Heart left ventricle (tissue), 16 donors: Measurements from ENCODE around the gene INSR. TPM values are rescaled to one million over a fixed set of nuclear protein-coding genes. Genes with fewer than 3 reads are reported as not detected.

Source experiments
- ATAC-seq, 4 donors: fragments of 200-7000 bp; cut with Tn5 transposase; one replicate each; pipeline ENCODE4 v1.9.1; 2020 to 2022; ENCODE audit warnings: moderate library complexity in 4 of 4, mild to moderate bottlenecking in 3 of 4, moderate number of reproducible peaks in 1 of 4
- DNase-seq, 5 donors: peaks; one replicate each; pipeline ENCODE4 v3.0.0-alpha.2; 2020
- H3K27ac ChIP-seq, 12 donors: fragments of 200-600 bp; sonication (generic) in 4 of 12; one replicate each; pipeline versions ENCODE4 v1.5.0 to v1.8.0; 2016 to 2022; ENCODE audit warnings: mild to moderate bottlenecking in 2 of 12
- H3K27me3 ChIP-seq, 9 donors: fragments of 200-600 bp; sonication (generic) in 2 of 9; one replicate each; pipeline versions ENCODE4 v1.5.1 to v1.8.0; 2016 to 2022; ENCODE audit warnings: mild to moderate bottlenecking in 3 of 9
- H3K36me3 ChIP-seq, 9 donors: fragments of 200-600 bp; sonication (generic) in 2 of 9; one replicate each; pipeline versions ENCODE4 v1.5.0 to v1.8.0; 2018 to 2022; ENCODE audit warnings: mild to moderate bottlenecking in 2 of 9
- H3K4me1 ChIP-seq, 12 donors: fragments of 200-600 bp; sonication (generic) in 4 of 12; one replicate each; pipeline versions ENCODE4 v1.5.0 to v1.8.0; 2016 to 2022; ENCODE audit warnings: mild to moderate bottlenecking in 3 of 12
- H3K4me3 ChIP-seq, 12 donors: fragments of 200-600 bp; sonication (generic) in 4 of 12; one replicate each; pipeline versions ENCODE4 v1.5.0 to v1.8.0; 2017 to 2022; ENCODE audit warnings: mild to moderate bottlenecking in 9 of 12, moderate library complexity in 4 of 12
- H3K9me3 ChIP-seq, 12 donors: fragments of 200-600 bp; sonication (generic) in 4 of 12; one replicate each; pipeline versions ENCODE4 v1.5.0 to v1.8.0; 2016 to 2022; ENCODE audit warnings: mild to moderate bottlenecking in 1 of 12
- CTCF ChIP-seq, 12 donors: fragments of 200-600 bp; sonication (generic) in 4 of 12; IDR thresholded peaks; one replicate each; pipeline versions ENCODE4 v1.5.0 to v1.8.0; 2018 to 2022; ENCODE audit warnings: antibody characterized with exemption in 12 of 12, mild to moderate bottlenecking in 5 of 12
- POLR2A ChIP-seq, 2 donors: fragments of 450-650 bp; IDR thresholded peaks; one replicate each; pipeline ENCODE4 v1.6.1; 2017; ENCODE audit warnings: antibody characterized with exemption in 2 of 2, mild to moderate bottlenecking in 2 of 2, moderate library complexity in 2 of 2
- WGBS, 4 donors: extraction: QIAGEN DNeasy Blood & Tissue Kit in 2 of 4; methylation state at CpG; one replicate each; pipeline versions ENCODE4 v1.1.5 to v1.1.7; 2013 to 2018; 5-methylcytosine and 5-hydroxymethylcytosine counted together
- intact Hi-C, 10 donors: fragments of 100-400 bp; cut with DNase I; formaldehyde crosslinking; loops; one replicate each; pipeline versions ENCODE4 v1.11.1 to v1.14.2; 2022
- polyA plus RNA-seq, 2 donors: library from polyadenylated mRNA; stranded (reverse); fragments of 200-250 nt; gene quantifications; one replicate each; pipeline ENCODE4 v1.2.3, GENCODE V29; 2013
- total RNA-seq, 9 donors: library from RNA; depleted of rRNA in 2 of 9; stranded (reverse); fragments of >200 nt in 2 of 9; fragmentation: NEBNext Ultra II Directional in 3 of 9; extraction: Animal tissue kit (Norgen Biotek cat#: 25700) in 3 of 9; gene quantifications; one replicate each; pipeline versions ENCODE4 v1.1.0 to v1.2.4, GENCODE V29; 2016 to 2023
- donor health status: ischemic (EF 13 %, LVEDD 7.1; RV severe dilation, severe dysfunction).
- donor health status: healthy with polysubstance abuse.
- donor health status: DM: no; HTN: yes; CAD: no.
- donor health status: DM: no; HTN: no; CAD: no.
- donor health status: ischemic (EF 25% LVEDD 6.9; RV normal size, moderate dysfunction).
- donor health status: ischemic (EF 25% LVEDD 5.7; RV mildly dilated, moderate dysfunction).
- donor health status: healthy.
- donor health status: DM: yes; HTN: yes; CAD: no.
- donor health status: ischemic (EF 35%, LVEDD 5.7; RV mildly dilated, moderate dysfunction).
- donor health status: nonischemic (EF 11% LVEDD 7.7; RV severe dilation, severe dysfunction).
- donor health status: DM: yes; HTN: yes; CAD: no.
- donor health status: PGD.
- donor health status: ischemic (EF 29% LVEDD 5.4; RV normal size, mild dysfunction).
- donor health status: nonischemic (EF 23%, LVEDD 6.1; RV moderate dilation, normal function).

Gene INSR
- total and polyA plus RNA-seq, 11 donors = 28.7 to 221 (median 98.8) TPM

- H3K27ac ChIP-seq = no peak overlapping the region
Observed at GRCh38 chr19:7287722-7288121, 6.5 kb downstream of the INSR start.

DNA sequence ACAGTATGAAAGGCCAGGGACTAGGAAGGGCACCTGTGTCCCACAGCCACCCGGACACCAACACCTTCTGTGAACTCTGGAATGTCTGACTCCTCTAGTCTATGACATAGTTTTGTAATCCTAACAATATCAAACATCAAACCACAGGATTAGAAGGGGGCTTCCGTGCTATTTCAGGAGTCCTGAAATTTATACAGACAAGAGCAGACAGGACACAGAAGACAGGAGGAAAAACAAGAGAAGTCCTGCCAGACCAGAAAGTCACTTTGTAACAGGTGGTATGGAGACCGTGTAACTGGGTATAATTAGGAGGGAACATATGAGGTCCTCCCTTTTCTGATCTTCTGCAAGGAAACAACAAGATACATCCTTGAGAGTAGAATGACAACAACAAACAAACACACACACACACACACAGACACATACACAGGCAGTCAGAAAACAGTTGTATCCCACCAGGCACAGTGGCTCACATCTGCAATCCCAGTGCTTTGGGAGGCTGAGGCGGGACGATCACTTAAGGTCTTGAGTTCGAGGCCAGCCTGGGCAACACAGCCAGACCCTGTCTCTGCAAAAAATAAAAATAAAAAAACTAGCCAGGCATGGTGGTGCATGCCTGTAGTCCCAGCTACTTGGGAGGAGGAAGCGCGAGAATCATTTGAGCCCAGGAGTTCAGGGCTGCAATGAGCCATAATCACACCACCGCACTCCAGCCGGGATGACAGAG lies 13.1 kb downstream of the INSR start:
- Histone ChIP-seq H3K4me1 (peaks cover 0 to 9% (median under 1%) of the 10 kb centered on the region in 12 donors), H3K36me3 (peaks cover 0 to 10% (median 0%) of the 10 kb centered on the region in 9 donors), H3K27me3 (no peaks in the 10 kb centered on the region), H3K4me3 (no peak overlapping the region), H3K27ac (no peak overlapping the region), H3K9me3 (no peaks in the 10 kb centered on the region)
- DNase-seq (no peak), ATAC-seq (peak in 1 of 4 donors; percentile 18)
- intact Hi-C loops = no loop called here
- TF ChIP-seq POLR2A (IDR thresholded peaks at IDR 0.05) (no peak), CTCF (IDR thresholded peaks at IDR 0.05) (no peak)
- WGBS, 4 donors = 75 to 83% (median 80%) methylated on average over 10 of the region's 10 CpGs

More at GRCh38 chr19:7287722-7288121, 6.5 kb downstream of the INSR start:
- no peak for ATAC-seq
- H3K4me1 ChIP-seq = peaks cover 0 to 24% (median 11%) of the 10 kb centered on the region in 12 donors
- no peak overlapping the region for H3K4me3 ChIP-seq
- WGBS, 4 donors = 76 to 79% (median 77%) methylated on average over 10 of the region's 10 CpGs
- intact Hi-C loops = no loop called here
- H3K36me3 ChIP-seq = peaks cover 0 to 8% (median 0%) of the 10 kb centered on the region in 9 donors
- TF ChIP-seq CTCF (IDR thresholded peaks at IDR 0.05) (no peak), POLR2A (IDR thresholded peaks at IDR 0.05) (no peak)
- H3K9me3 ChIP-seq = no peaks in the 10 kb centered on the region
- no peaks in the 10 kb centered on the region for H3K27me3 ChIP-seq
- no peak for DNase-seq

DNA sequence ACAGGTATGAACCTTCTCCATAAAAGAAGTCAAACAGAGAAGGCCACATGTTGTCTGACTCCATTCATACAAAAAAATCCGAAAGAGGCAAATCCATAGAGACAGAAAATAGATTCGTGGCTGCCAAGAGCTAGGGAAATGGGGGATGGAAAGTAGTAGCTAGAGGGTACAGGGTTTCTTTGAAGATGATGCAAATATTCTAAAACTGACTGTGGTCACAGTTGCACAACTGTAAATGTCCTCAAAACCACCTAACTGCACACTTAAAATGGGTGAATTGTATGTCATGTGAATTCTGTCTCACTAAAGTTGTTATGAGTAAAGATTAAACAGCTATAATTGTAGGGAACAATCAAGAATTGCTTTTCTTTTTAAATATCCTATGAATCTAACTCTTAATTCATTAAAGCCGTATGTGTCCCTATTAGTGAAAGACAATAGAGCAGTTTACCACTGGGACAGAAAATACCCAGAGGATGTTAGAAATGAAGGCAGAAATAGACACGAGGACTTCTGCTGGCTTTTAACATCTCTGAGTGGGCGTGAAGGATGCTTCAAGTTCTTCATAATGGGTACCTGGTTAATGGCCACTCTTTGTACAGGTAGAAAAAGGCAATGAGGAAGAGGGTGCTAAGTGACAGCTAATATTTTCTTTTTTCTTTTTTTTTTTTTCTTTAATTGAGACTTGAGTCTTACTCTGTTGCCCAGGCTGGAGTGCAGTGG lies 21.2 kb downstream of the INSR start:
- Histone ChIP-seq H3K36me3 (peaks cover 0 to 22% (median 3%) of the 10 kb centered on the region in 9 donors), H3K27me3 (no peaks in the 10 kb centered on the region), H3K4me3 (no peak overlapping the region), H3K9me3 (no peaks in the 10 kb centered on the region), H3K27ac (no peak overlapping the region), H3K4me1 (peaks cover 0 to 21% (median 5%) of the 10 kb centered on the region in 12 donors)
- TF ChIP-seq CTCF (IDR thresholded peaks at IDR 0.05) (no peak), POLR2A (IDR thresholded peaks at IDR 0.05) (no peak)
- no peak for DNase-seq
- WGBS, 4 donors = 58 to 64% (median 63%) methylated on average over 5 of the region's 5 CpGs
- intact Hi-C loops = no loop called here
- no peak for ATAC-seq

DNA sequence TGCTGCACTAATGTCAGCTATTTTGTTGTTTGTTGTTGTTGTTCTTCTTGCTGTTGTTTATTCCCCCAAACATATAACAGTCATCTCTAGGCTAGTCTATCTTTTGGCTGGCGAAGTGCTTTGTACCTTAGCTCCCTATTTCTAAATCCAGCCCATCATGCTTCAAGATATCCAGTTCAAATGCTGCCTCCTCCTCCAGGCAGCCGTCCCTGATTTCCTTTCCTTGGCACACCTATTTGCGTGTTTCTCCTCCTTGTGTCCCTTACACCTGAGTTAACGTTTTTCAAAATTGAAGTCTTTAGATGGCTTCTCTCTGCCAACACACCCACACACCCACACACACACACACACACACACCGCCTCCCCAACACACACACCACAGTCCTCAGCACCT lies 25.5 kb downstream of the INSR start:
- 92 to 95% (median 93%) methylated on average over 5 of the region's 5 CpGs for WGBS, 4 donors
- peaks cover 0 to 33% (median 13%) of the 10 kb centered on the region in 9 donors for H3K36me3 ChIP-seq
- DNase-seq (no peak), ATAC-seq (no peak)
- H3K9me3 ChIP-seq = peaks cover 0 to 6% (median 0%) of the 10 kb centered on the region in 12 donors
- no peak for TF ChIP-seq POLR2A (IDR thresholded peaks at IDR 0.05)
- no peak for TF ChIP-seq CTCF (IDR thresholded peaks at IDR 0.05)
- H3K4me1 ChIP-seq = peaks cover 0 to 24% (median 14%) of the 10 kb centered on the region in 12 donors
- no peaks in the 10 kb centered on the region for H3K27me3 ChIP-seq
- no peak overlapping the region for H3K27ac ChIP-seq
- intact Hi-C loops = no loop called here
- no peak overlapping the region for H3K4me3 ChIP-seq
